HTR-8/SVneo (cell line): ENCODE results near the gene BTBD9.

Source experiments
- DNase-seq: peaks from one replicate; pipeline ENCODE4 v3.0.0; 2011; ENCODE audit warnings: low spot score, mixed read lengths; ENCODE audit not compliant: insufficient read length
- FAIRE-seq: peaks from 2 replicates; lab custom pipeline; 2011; peaks lifted over from hg19 to GRCh38; lab: Jason Lieb, UNC

Gene BTBD9

DNA sequence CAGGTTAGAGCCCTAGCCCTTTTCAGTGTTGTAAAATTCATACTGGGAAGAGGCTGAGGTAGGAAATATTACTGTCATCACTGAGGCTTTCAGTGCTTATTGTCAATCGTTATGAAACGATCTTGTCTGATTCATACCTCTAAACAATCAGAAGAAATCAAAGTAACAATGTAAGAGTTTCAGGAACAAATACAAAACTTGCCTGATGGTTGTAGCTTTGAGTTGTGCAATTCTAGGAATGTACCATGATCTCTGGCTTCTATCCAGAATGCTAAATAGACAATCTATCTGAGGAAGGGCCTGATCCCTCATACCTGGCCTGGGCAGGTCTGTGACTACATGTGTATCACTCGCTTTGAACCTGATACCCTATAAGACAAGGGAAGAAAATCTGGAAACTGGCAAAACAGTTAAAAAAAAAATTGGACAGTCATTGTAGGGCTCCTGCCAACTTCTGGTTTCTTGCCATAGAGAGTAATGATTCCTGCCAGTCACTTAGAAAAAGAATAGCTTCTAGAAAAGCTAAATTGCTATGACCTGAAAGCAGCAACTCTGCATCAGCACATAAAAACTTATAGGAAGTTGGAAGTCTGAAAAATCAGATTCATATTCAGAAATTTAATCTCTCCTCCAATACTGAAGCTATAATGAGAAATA is 234.7 kb downstream of the BTBD9 start:
- FAIRE-seq = no peak
- DNase-seq = no peak

DNA sequence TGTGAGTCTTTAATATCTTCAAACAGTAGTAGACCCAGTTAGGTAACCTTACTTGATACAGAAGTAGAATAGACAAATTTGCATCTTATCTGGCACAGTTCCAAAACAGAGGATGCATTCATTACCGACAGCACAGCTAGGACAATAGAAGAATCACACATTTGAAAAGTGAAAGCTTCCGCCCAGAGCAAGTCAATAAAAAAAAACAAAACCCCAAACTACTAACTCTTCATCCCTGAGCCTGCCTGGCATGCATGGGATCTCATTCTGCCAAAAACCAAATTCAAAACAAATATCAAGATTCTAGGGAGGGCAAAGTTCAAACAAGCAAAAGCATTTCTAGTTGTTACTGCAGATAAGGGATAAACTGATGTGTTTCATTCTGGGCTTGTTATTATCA is 235.4 kb downstream of the BTBD9 start:
- FAIRE-seq (no peak), DNase-seq (no peak)

DNA sequence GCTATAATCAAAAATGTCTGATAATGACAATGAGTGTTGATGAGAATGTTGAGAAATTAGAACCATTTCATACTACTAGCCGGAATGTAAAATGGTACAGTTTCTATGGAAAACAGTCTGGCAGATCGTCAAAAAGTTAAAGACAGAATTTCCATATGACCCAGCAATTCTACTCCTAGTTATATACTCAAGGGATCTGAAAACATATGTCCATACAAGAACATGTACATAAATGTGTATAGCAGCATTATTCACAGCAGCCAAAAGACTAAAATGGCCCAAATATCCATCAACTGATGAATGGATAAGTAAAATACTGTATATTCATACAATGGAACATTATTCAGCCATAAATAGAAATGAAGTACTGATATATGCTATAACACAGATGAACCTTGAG is 236.2 kb downstream of the BTBD9 start:
- DNase-seq = no peak
- no peak for FAIRE-seq

DNA sequence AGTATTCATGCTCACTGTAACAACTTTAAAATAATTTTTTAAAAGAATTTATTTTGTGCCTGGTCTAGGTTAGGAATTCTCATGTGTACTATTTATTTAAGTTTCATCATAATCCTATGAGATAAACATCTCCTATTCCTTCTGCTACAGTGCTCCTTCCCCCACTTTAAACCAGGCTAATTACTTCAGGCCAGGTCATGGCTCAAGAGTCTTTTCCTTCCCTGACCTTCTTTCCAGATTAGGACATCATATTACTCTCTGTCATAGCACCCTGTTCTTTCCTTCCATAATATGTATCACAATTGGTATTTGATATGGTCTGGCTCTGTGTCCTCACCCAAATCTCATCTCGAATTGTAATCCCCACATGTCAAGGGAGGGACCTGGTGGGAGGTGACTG is 239.0 kb downstream of the BTBD9 start:
- DNase-seq (no peak), FAIRE-seq (no peak)

DNA sequence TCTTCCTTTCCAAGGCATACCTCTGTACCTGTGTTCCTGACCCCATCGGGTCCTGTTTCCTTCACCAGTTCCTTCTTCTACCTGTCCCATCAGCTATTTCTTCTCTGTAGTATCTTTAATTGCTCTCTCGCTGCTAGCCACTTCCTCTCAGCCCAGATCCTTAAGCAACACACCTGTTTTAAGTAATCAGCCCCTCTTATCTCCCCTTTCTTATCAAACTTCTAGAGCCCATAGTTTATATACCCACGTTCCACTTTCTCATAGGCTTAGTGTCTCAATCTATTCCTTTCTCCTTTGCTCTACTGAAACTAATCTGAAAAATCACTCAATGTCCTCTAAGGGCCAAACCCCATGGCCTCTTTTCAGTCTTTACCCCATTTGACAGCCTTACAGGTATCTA is 239.6 kb downstream of the BTBD9 start:
- FAIRE-seq = no peak
- DNase-seq = no peak

DNA sequence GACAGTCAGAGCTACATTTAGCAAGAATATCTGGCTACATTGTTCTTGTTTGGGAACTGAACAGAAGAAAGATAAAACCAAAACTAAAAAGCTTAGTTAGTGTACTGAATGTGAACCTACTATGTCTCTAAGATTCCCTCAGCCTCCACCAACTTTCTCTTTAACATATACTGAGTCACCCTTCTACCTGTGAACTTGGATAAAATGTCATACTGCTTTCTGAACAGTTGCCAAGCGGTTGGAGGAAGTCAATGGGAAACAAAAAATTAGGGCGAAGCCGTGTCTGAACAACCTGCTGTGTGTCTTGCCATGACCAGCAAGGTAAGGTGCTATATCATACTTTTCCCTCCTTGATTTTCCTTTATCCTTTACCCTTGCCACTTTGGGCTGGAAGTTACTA is 243.5 kb downstream of the BTBD9 start:
- no peak for DNase-seq
- no peak for FAIRE-seq

DNA sequence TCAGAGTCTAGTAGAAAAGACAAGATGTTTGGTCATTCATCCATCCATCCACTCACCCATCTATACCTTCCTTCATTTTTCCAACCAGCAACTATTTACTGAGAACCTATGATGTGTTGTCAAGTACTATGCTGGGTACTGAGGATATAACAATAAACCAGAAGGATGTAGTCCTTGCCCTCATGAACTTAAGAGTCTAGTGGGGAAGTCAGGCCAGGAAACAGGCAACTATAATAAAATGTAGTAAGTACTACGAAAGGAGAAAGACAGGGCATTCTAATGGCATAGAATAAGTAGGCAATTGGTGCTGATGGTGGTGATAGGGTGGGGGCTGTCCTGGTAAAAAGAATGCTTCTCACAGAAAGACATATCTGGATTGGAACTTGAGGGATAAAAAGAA is 245.7 kb downstream of the BTBD9 start:
- FAIRE-seq = no peak

DNA sequence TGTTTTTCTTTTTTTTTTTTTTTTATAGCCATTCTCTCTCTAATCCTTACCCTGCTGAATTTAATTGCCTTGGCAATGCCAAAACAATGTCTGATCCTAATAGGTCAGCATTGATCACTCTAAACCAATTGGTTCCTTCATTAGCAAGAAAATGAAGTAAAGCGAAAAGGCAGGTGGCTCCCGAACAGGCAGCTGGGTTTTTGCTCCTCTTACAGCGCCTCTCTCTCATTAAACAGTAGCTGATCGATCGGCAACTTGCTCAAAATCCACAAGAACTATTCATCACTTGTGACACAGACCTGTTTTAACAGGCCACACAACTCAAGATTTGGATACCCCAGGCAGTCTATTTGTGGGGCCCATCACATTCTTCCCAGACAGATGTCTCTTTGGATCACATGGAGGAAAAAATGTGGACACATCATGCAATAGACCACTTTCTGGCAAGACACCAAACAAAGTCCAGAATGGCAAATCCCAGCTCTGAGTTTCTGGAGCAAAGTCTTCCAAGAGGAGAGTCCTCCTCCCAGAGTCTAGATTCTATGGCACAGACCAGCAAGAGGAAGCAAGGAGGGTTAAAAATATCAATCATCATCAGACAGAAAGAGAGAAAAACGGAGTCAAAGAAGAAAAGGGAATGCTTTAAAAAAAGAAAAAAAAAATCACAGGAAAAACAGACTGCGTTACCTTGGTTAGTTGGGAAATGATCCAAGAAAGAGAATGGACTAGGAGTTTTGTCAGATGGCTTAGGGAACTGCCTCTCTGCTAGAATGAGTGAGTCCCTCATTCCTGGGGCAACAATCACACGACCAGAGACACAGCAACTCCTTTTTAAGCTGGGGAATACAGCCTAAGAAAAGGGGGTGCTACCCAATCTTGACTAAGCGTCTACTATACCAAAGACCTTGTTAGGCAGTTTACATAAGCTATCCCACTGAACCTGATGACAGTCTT is 247.8 kb downstream of the BTBD9 start:
- no peak for DNase-seq
- no peak for FAIRE-seq

More for the DNA sequence above, 245.7 kb downstream of the BTBD9 start:
- DNase-seq = no peak

DNA sequence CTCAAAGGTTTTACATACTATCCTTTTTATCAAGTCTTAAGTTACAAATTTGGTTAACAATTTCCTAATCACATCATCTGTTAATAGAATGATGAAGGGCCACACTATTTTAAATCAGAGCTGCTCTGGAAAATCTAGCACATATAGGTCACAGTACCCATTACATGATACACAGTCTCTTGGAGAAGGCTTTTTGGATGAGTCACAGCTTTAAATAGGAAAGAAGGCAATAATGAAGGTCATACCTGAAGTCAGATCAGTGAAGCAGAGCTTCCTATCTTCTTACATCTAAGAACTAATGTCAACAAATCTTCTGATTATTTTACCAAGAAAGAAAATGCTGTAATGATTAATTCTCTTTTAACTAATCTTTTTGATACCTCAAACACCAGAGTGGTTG is 248.5 kb downstream of the BTBD9 start:
- no peak for FAIRE-seq
- no peak for DNase-seq

DNA sequence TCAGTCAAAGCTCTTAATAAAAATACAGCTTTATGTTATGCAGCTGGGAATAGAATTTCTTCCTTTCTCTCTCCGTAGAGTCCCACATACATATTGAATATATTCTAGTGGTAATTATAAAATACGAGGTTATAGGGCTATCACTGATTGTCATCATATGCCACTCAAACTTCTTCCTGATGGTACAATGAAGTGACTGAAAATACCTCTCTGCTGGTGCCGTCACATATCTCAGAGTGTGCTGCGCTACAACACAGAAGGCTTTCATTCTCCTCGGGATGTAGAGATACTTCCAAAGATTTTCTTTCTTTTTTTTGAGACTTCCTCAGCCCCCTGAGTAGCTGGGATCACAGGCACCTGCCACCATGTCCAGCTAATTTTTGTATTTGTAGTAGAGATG is 249.9 kb downstream of the BTBD9 start:
- no peak for DNase-seq
- no peak for FAIRE-seq

DNA sequence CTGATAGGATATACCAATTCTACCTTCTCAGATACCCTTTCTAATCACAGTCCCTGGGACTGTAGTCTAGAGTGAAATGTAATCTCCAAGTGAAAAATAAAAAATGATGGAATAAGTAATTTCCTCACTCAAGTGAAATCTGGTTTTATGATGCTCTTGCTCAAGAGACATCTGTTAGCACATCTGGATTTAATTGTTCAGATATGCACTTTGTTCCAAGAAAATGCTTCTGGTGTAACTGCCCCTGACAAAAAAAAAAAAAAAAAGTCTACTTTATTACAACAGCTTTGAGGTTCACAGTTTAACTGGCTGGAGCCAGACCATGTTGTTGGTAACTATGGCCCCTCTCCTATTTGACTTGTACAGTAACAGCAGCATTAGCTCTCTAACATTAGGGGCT is 251.8 kb downstream of the BTBD9 start:
- FAIRE-seq = no peak
- no peak for DNase-seq

DNA sequence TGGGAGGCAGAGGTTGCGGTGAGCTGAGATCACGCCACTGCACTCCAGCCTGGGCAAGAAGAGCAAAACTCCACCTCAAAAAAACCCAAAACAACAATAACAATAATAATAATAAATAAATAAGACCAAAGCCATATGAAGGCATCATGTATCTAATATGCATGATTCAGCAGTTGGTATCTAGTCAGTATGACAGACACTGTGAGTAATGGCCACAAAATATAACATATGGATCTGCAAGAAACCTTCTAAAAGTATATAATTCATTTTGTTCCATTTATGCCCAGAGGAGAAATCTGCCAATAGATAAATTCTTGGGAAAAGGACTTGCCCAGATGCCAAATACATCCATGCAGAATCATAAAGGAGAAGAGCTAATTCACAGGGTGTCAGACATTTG is 252.3 kb downstream of the BTBD9 start:
- DNase-seq (no peak), FAIRE-seq (no peak)

DNA sequence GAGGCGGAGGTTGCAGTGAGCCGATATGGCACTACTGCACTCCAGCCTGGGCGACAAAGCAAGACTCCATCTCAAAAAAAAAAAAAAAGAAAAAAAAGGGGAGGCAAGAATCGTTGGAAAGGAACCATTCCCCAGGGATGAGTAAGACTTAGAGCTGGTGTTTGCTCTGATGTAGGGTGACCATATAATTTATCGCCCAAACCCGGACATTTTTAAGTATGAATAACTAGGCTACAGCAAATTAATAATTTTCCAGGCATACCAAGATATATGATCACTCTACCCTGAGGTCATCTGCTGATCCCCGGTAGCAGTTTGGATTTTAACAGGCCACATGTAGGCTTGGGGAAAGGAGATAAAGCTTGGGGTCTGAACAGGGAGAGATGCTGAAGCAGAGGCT is 260.9 kb downstream of the BTBD9 start:
- DNase-seq (peak; percentile 7), FAIRE-seq (no peak)

DNA sequence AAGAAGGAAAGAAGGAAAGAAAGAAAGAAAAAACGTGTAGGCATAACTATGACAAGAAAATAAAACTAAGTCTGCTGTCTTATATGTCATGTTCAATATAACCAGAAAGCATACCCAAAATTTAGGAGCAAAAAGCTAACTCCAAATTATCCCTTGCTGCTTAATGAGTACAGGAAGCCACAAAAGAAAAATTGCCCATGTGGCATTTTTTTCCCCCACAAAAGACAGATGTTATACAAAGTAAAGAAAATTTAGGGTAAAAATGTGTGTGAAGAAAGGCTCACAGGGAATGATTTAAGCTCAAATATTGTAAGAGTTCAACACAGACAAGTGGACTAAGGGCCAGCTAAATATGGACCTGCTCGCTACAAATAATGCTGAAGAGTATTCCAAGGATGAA is 263.8 kb downstream of the BTBD9 start:
- no peak for FAIRE-seq
- DNase-seq = no peak

DNA sequence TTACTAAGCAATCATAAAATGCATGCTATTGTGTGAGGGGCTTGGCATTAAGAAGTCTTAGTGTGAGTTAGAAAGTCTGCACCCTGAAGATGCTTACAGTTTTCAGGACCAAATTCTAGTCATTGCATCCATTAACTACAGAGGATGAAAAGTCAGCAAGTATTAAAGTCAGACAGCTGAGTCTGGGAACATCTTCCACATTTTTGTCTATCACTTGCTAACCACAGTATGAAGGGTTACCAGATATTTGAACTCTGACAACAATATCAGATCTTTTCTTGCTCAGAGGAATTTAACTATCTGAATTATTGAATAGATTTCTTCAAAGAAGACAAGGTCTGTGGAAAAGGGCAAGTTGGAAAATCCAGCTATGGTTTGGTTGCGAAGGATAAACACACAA is 264.4 kb downstream of the BTBD9 start:
- DNase-seq (no peak), FAIRE-seq (no peak)

DNA sequence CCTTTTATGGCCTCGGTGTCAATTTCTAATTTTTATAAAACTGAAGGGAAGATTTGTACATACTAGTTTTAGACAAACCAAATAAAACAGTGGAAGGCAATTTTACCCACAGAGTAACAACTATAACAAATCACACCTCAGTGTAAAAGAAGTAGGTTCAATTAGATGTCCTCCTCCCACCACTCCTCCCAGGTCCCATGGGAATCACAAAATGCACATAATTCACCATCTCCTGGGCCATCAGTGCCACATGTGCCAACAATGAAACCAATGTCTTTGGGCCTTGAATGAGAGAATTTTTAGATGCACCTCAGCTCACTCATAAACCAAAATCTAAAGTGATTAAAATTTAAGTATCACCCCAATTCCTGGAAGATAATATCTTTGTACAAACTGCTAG is 267.8 kb downstream of the BTBD9 start:
- no peak for DNase-seq
- FAIRE-seq = no peak

DNA sequence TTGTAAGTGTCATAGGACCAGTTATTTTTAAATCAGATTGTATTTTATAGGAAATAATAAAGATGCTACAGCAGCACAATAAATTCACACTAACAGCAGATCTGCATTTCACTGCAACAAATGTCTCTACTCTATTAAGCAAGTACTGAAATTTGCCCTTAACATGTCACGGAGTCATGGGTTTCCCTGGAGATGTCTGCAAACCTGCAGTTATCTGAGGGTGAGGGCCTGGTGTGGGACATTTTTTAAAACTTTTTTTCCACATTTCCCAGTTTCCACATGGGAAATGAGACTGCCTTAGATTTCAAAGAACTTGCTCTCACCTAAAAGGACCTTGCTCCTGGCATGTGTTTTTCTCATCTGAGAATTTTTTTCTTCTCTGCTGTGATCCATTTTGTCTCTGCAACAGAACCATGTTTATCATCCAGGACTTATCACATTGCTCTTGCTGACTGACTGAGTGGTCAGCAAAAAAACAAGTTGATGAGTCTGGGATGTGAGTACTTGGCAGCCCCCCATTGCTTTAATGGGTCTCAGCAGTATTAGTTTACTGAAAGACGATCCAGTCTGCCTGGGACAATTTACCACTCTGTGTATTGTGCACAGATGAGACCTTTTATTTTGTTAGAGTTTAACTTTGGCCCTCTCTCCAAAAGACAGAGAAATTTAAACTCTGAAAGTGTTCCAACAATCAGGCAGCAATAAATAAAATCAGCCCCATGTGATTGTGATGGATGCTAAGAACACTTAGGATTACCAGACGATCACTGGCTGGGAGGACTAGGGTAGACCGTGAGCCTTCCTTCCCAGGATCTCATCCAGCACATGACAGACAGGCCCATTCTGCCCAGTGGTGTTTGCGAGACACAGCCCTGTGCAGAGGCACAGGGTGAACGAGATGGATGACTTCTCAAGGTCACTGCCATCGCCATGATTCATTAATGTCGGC is 268.8 kb downstream of the BTBD9 start:
- DNase-seq = no peak
- peak; percentile 20 for FAIRE-seq

DNA sequence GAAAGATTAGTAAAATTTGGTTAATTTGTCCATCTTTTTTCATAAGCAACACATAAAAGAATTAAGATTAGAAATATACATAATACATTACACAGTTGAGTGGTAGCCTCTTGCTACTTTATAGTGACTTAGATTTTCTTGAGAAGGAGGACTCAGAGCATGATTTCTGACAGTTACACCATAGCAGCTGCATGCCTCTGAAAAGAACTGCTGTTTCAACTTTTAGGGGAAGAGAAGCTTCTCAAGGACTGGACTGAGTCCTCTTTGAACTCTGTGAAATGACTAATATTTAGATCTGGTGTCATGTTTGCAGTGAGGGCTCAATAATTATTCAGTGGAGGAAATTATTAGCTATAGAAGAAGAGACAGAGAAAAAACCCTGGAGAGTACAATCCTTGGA is 272.5 kb downstream of the BTBD9 start:
- FAIRE-seq = no peak
- no peak for DNase-seq

DNA sequence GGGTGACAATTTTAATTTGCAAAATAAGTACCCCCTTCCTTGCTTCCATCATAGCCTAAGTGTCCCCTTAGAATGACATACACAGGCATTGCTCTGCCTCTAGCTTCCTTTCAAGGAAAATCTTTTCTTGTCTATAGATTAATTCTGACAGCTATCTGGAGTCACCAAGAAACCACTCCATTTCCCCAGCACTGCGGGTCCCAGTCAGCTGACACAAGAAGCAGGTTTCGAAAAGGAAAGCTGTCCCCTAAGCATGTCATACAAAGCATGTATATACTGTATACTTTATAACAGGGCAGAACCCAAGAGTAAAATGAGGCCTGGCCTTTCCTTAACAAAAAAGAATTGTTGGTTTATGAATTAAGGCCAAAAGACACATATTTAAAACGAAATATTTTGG is 273.5 kb downstream of the BTBD9 start:
- DNase-seq (no peak), FAIRE-seq (no peak)

DNA sequence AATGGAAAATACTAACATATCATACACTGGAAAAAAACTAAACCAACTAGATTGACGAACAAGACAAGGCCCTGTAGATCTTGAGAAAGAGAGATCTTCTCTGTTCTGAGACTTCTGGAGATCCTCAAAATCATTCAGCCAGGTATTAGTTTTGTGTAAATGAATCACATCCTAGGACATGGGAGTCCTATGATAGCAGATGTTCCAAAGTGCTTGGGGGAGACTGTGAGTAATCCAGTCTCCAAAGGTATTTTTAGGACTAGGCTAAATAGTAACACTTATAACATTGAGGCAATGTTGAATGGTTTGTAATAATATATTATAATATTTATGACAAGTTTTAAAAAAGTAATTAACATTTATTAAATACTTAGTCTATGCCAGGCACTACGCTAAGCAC is 275.0 kb downstream of the BTBD9 start:
- FAIRE-seq = no peak
- DNase-seq = no peak

DNA sequence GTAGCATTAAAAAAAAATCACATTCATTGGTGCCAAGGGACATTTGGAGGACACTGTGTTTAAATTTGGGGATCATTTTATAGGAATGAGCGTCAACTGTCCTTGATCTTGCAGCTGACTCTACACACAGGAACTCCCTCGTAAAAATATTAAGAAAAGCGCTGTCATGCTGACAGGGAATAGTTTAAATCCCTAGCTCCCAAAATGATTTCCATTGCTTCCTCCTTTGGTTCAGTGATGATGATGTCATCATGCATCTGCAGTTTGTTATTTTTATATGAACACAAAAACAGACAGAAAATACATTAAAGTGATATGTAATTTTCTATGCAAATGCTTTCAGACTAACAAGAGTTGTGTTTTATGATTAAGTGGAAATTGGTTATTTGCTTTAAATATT is 275.6 kb downstream of the BTBD9 start:
- no peak for DNase-seq
- no peak for FAIRE-seq
